K562 (cell line): ENCODE results near the gene SPATA25. TPM values are rescaled to one million over a fixed set of nuclear protein-coding genes. Genes with fewer than 3 reads are reported as not detected.
A peak's percentile ranks its signal among the peaks of the same experiment; 100 is the strongest.

Experiments
- ARID3B ChIP-seq: fragments of 250-450 bp; sonication (Bioruptor Pico); IDR thresholded peaks from 2 replicates; pipeline ENCODE4 v1.4.0; 2020; ENCODE audit warnings: borderline replicate concordance
- BDP1 ChIP-seq: IDR thresholded peaks from 3 replicates; pipeline ENCODE4 v1.6.1; 2011; ENCODE audit not compliant: insufficient read length, insufficient read depth
- CREM ChIP-seq: IDR thresholded peaks from 2 replicates; pipeline ENCODE4 v1.6.1; 2014; ENCODE audit warnings: antibody characterized with exemption, low read depth
- CUX1 ChIP-seq: fragments of 200-800 bp; sonication (Bioruptor generic); IDR thresholded peaks from 2 replicates; pipeline ENCODE4 v1.6.1; 2016; ENCODE audit warnings: missing genetic modification characterization, missing compliant biosample characterization
- CXXC5 ChIP-seq: fragments of 250-450 bp; sonication (Bioruptor Pico); IDR thresholded peaks from 2 replicates; pipeline ENCODE4 v1.8.0; 2022; ENCODE audit warnings: inconsistent platforms, mild to moderate bottlenecking, moderate library complexity
- KDM1A ChIP-seq, 2 experiments: fragments of 450-650 bp; IDR thresholded peaks; 2 replicates each; pipeline ENCODE4 v1.6.1; 2016; ENCODE audit warnings: mild to moderate bottlenecking in 2 of 2
- PATZ1 ChIP-seq: fragments of 250-450 bp; sonication (Bioruptor Pico); IDR thresholded peaks from 2 replicates; pipeline ENCODE4 v1.5.0; 2020; ENCODE audit warnings: mild to moderate bottlenecking, borderline replicate concordance
- POLR3G ChIP-seq: IDR thresholded peaks from 2 replicates; pipeline ENCODE4 v1.6.1; 2011; ENCODE audit not compliant: insufficient read length, insufficient replicate concordance; ENCODE audit errors: extremely low read depth
- PRDM10 ChIP-seq: fragments of 450-650 bp; IDR thresholded peaks from 2 replicates; pipeline ENCODE4 v1.6.1; 2018; ENCODE audit not compliant: partially characterized antibody
- RBM25 ChIP-seq: fragments of 200-400 bp; formaldehyde crosslinking; IDR thresholded peaks from 2 replicates; pipeline ENCODE4 v1.6.1; 2018; ENCODE audit warnings: low read length, low read depth, moderate library complexity; ENCODE audit not compliant: severe bottlenecking
- YY1 ChIP-seq, 3 experiments: IDR thresholded peaks; 2 replicates each; pipeline ENCODE4 v1.6.1; 2011; ENCODE audit warnings: low read length in 2 of 3, mild to moderate bottlenecking in 2 of 3, moderate library complexity in 2 of 3, borderline replicate concordance in 1 of 3, control low read depth in 1 of 3, low read depth in 1 of 3; ENCODE audit not compliant: insufficient read depth in 3 of 3, insufficient replicate concordance in 2 of 3, control insufficient read depth in 1 of 3, insufficient read length in 1 of 3; ENCODE audit errors: extremely low read depth in 1 of 3
- ZFP36 ChIP-seq: fragments of 150-350 bp; IDR thresholded peaks from 2 replicates; pipeline ENCODE4 v1.6.1; 2018; ENCODE audit warnings: low read length, low read depth; ENCODE audit not compliant: partially characterized antibody
- ZKSCAN8 ChIP-seq: fragments of 200-800 bp; sonication (Bioruptor generic); IDR thresholded peaks from 2 replicates; pipeline ENCODE4 v1.6.1; 2016; ENCODE audit warnings: missing genetic modification characterization, missing compliant biosample characterization
- ZNF24 ChIP-seq: fragments of 450-650 bp; IDR thresholded peaks from 2 replicates; pipeline ENCODE4 v1.6.1; 2016
- ZNF644 ChIP-seq: fragments of 200-800 bp; sonication (Bioruptor generic); IDR thresholded peaks from 2 replicates; pipeline ENCODE4 v1.6.1; 2016; ENCODE audit warnings: low read depth, missing genetic modification characterization, missing compliant biosample characterization
- polyA plus RNA-seq, 8 experiments: library from polyadenylated mRNA; depleted of rRNA in 4 of 8; stranded (reverse) in 5 of 8; unstranded in 3 of 8; fragments of >200 nt; fragmentation: Nextera tagmentation in 2 of 8; fragmentation: Illumina TruSeq in 1 of 8; extraction: Ambion mirVana in 2 of 8; extraction: Trizol in 1 of 8; gene quantifications; 2 replicates each; pipeline versions ENCODE4 v1.2.1 to v1.2.3, GENCODE V29; 2011 to 2014; ENCODE audit warnings: inconsistent platforms in 1 of 8, missing spikeins in 1 of 8
- total RNA-seq, 7 experiments: library from RNA; depleted of rRNA in 6 of 7; stranded (reverse); fragments of >200 nt in 6 of 7; fragmentation: Illumina TruSeq in 2 of 7; extraction: Trizol in 2 of 7; gene quantifications; 2 replicates each; pipeline versions ENCODE4 v1.2.1 to v1.2.3, GENCODE V29; 2011 to 2021; ENCODE audit warnings: low replicate concordance in 1 of 7

SPATA25 gene
- total and polyA plus RNA-seq, 9 of the 15 experiments (the other 6 are each of a cell fraction or from before 2014, with no cell fraction given) = 0.21 to 0.95 (median 0.53) TPM; not detected in 3

GRCh38 chr20:45857882-45858216, 29.6 kb downstream of the SPATA25 start (continued):
- TF ChIP-seq YY1 (IDR thresholded peaks at IDR 0.05; ENCODE audit: borderline replicate concordance in 1 of 3, control insufficient read depth in 1 of 3, extremely low read depth in 1 of 3, insufficient read depth in 3 of 3, insufficient read length in 1 of 3, insufficient replicate concordance in 2 of 3, low read depth in 1 of 3, low read length in 2 of 3) (peak in 1 of 3 experiments; percentile 4), PATZ1 (CRISPR knock-in tag) (no peak), CXXC5 (peak; percentile 36), CUX1 (CRISPR knock-in tag) (no peak), BDP1 (no peak), ZFP36 (peak; percentile 99), ZKSCAN8 (CRISPR knock-in tag) (peak; percentile 98), KDM1A (IDR thresholded peaks at IDR 0.05) (peak; percentile 17 to 65; a peak in 3 of 4 replicates), ARID3B (CRISPR knock-in tag) (no peak), RBM25 (peak; percentile 60), ZNF24 (0 out of 2 replicates have a peak, but pooled peaks have one; percentile 11), POLR3G (no peak), CREM (0 out of 2 replicates have a peak, but pooled peaks have one; percentile 6), PRDM10 (no peak), ZNF644 (0 out of 2 replicates have a peak, but pooled peaks have one; percentile 10)
